ENCODE data around the gene CIAPIN1. TPM values are rescaled to one million over a fixed set of nuclear protein-coding genes. Genes with fewer than 3 reads are reported as not detected.

Gene CIAPIN1
- polyA plus RNA-seq, 3 donors: 24.0 to 46.5 (median 42.1) TPM

DNA sequence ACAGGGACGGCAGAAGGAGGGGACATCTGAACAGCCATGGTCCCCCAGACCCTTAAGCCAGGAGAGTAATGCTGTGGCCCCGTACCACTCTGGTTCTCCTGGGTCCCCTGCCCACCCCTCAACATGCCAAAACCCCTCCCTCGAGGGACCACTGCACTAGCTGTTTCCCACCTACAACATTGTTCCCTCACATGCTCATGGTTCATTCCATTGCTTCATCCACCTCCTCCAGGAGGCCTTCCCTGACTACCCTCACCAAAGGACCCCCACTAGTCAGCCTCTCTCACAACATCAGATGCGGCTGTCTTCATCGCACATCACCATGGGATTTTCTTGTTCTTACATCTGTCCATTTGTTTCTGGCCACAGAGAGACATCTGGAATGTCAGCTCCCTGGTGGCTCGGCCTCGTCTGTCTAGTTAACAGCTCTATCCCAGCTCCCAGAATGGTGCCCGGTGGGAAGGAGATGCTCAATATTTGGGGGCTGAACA is 37.4 kb upstream of the CIAPIN1 start:
- H3K79me2 ChIP-seq (ENCODE audit: insufficient read depth, low read length): no peaks in the 10 kb centered on the region
- 100% methylated on average over 4 of the region's 8 CpGs for WGBS (ENCODE audit: insufficient coverage)
- H4K20me1 ChIP-seq (ENCODE audit: insufficient read depth, low read length): no peaks in the 10 kb centered on the region
- H3K36me3 ChIP-seq (replicated peaks in 1 of 2; ENCODE audit: control insufficient read depth in 1 of 2, insufficient read depth in 2 of 2, low read length in 2 of 2): no peaks in the 10 kb centered on the region
- no peak overlapping the region for H3K4me2 ChIP-seq (replicated peaks; ENCODE audit: extremely low read depth, low read length, poor library complexity, severe bottlenecking)
- H2AFZ ChIP-seq (ENCODE audit: insufficient read depth, low read depth, low read length, poor library complexity, severe bottlenecking): no peak overlapping the region
- intact Hi-C loops (cut with micrococcal nuclease): no loop called here
- no peak overlapping the region for H3K4me3 ChIP-seq (replicated peaks in 1 of 3; ENCODE audit: low read depth in 2 of 3, low read length in 3 of 3)
- peaks cover 12 to 15% of the 10 kb centered on the region in 2 donors for H3K4me1 ChIP-seq (ENCODE audit: control insufficient read depth in 1 of 2, insufficient read depth in 2 of 2, low read length in 2 of 2)
- Mint-ChIP-seq H3K27ac (peak overlapping the region in 1 of 7 donors; percentile 10), H3K36me3 (no peaks in the 10 kb centered on the region), H3K27me3 (ENCODE audit: low read depth in 3 of 3) (peaks cover 17 to 31% (median 23%) of the 10 kb centered on the region in 3 donors), H3K9me3 (peaks cover 0 to 2% (median 0%) of the 10 kb centered on the region in 7 donors), H3K4me1 (peaks cover 13% of the 10 kb centered on the region), H3K4me3 (peak overlapping the region in 1 of 2 donors; percentile 26)
- H3K9me3 ChIP-seq (replicated peaks in 1 of 2; ENCODE audit: control insufficient read depth in 1 of 2, insufficient read depth in 1 of 2, low read length in 2 of 2): no peaks in the 10 kb centered on the region
- DNase-seq: no peak
- H3K27ac ChIP-seq (ENCODE audit: low read depth in 1 of 2, low read length in 2 of 2): no peak overlapping the region
- TF ChIP-seq, protein P1, sequence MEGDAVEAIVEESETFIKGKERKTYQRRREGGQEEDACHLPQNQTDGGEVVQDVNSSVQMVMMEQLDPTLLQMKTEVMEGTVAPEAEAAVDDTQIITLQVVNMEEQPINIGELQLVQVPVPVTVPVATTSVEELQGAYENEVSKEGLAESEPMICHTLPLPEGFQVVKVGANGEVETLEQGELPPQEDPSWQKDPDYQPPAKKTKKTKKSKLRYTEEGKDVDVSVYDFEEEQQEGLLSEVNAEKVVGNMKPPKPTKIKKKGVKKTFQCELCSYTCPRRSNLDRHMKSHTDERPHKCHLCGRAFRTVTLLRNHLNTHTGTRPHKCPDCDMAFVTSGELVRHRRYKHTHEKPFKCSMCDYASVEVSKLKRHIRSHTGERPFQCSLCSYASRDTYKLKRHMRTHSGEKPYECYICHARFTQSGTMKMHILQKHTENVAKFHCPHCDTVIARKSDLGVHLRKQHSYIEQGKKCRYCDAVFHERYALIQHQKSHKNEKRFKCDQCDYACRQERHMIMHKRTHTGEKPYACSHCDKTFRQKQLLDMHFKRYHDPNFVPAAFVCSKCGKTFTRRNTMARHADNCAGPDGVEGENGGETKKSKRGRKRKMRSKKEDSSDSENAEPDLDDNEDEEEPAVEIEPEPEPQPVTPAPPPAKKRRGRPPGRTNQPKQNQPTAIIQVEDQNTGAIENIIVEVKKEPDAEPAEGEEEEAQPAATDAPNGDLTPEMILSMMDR (IDR thresholded peaks at IDR 0.05): no peak
- H3K9ac ChIP-seq (ENCODE audit: insufficient read depth, low read length, poor library complexity, severe bottlenecking): no peak overlapping the region
- peaks cover 0 to 15% of the 10 kb centered on the region in 2 donors for H3K27me3 ChIP-seq (ENCODE audit: control insufficient read depth in 2 of 2, insufficient read depth in 2 of 2, low read length in 2 of 2)

GRCh38 chr16:57483725-57484514 is 36.7 kb upstream of the CIAPIN1 start:
- no peak for DNase-seq
- Histone ChIP-seq H3K27ac (ENCODE audit: low read depth in 1 of 2, low read length in 2 of 2) (no peak overlapping the region), H4K20me1 (ENCODE audit: insufficient read depth, low read length) (no peaks in the 10 kb centered on the region), H3K9me3 (replicated peaks in 1 of 2; ENCODE audit: control insufficient read depth in 1 of 2, insufficient read depth in 1 of 2, low read length in 2 of 2) (no peaks in the 10 kb centered on the region), H3K4me2 (replicated peaks; ENCODE audit: extremely low read depth, low read length, poor library complexity, severe bottlenecking) (no peak overlapping the region), H3K79me2 (ENCODE audit: insufficient read depth, low read length) (no peaks in the 10 kb centered on the region), H3K36me3 (replicated peaks in 1 of 2; ENCODE audit: control insufficient read depth in 1 of 2, insufficient read depth in 2 of 2, low read length in 2 of 2) (no peaks in the 10 kb centered on the region), H3K9ac (ENCODE audit: insufficient read depth, low read length, poor library complexity, severe bottlenecking) (no peak overlapping the region), H3K4me3 (replicated peaks in 1 of 3; ENCODE audit: low read depth in 2 of 3, low read length in 3 of 3) (no peak overlapping the region), H3K27me3 (ENCODE audit: control insufficient read depth in 2 of 2, insufficient read depth in 2 of 2, low read length in 2 of 2) (peaks cover 0 to 21% of the 10 kb centered on the region in 2 donors), H3K4me1 (ENCODE audit: control insufficient read depth in 1 of 2, insufficient read depth in 2 of 2, low read length in 2 of 2) (peaks cover 18 to 22% of the 10 kb centered on the region in 2 donors), H2AFZ (ENCODE audit: insufficient read depth, low read depth, low read length, poor library complexity, severe bottlenecking) (no peak overlapping the region)
- intact Hi-C loops (cut with micrococcal nuclease): no loop called here
- peaks cover 0 to 1% of the 10 kb centered on the region in 2 donors for H3K36me3 Mint-ChIP-seq
- 95% methylated on average over 13 of the region's 19 CpGs for WGBS (ENCODE audit: insufficient coverage)
- peaks cover 16% of the 10 kb centered on the region for H3K4me1 Mint-ChIP-seq
- H3K9me3 Mint-ChIP-seq: peaks cover 0 to 3% (median 2%) of the 10 kb centered on the region in 7 donors
- H3K27me3 Mint-ChIP-seq (ENCODE audit: low read depth in 3 of 3): peaks cover 22 to 38% (median 26%) of the 10 kb centered on the region in 3 donors
- TF ChIP-seq, protein P1 (IDR thresholded peaks at IDR 0.05): no peak
- no peak overlapping the region for H3K4me3 Mint-ChIP-seq
- H3K27ac Mint-ChIP-seq: no peak overlapping the region

Data from CD14-positive monocyte (primary cell).